SKM-1 (cell line): ENCODE measurements around the gene CEP70.
"Not testable (repeated sequence)": the region's sequence is repeated elsewhere in the genome, so short reads cannot be mapped to it uniquely, and the experiment has no call there.

Experiments
- DNase-seq: peaks from one replicate; lab custom pipeline; 2025; ENCODE audit not compliant: unreplicated experiment; lab: John Stamatoyannopoulos, UW

Gene CEP70

GRCh38 chr3:138594150-138594934 is at the start of gene CEP70:
CEP70 (minus strand) TSS chr3:138594260; CDS start chr3:138572927, 21,333 bp downstream.
- no peak for DNase-seq

- no peak for DNase-seq
Measured at GRCh38 chr3:138642927-138643253, 48.8 kb upstream of the CEP70 start.

- DNase-seq: no peak
Measured at GRCh38 chr3:138642226-138642926, 48.3 kb upstream of the CEP70 start.

- DNase-seq: no peak
Measured at GRCh38 chr3:138640537-138640936, 46.5 kb upstream of the CEP70 start.

GRCh38 chr3:138638641-138639040 is 44.6 kb upstream of the CEP70 start:
- DNase-seq: no peak

- no peak for DNase-seq
Measured at GRCh38 chr3:138629526-138629925, 35.5 kb upstream of the CEP70 start.

- no peak for DNase-seq
Measured at GRCh38 chr3:138625707-138626365, 31.8 kb upstream of the CEP70 start.

GRCh38 chr3:138624518-138624917 is 30.5 kb upstream of the CEP70 start:
- no peak for DNase-seq

- no peak for DNase-seq
Measured at GRCh38 chr3:138620431-138620830, 26.4 kb upstream of the CEP70 start.

- no peak for DNase-seq
Measured at GRCh38 chr3:138615462-138615861, 21.4 kb upstream of the CEP70 start.

- no peak for DNase-seq
Measured at GRCh38 chr3:138609898-138610266, 15.8 kb upstream of the CEP70 start.

- DNase-seq: no peak
Measured at GRCh38 chr3:138608322-138609135, 14.5 kb upstream of the CEP70 start, which contains the start of gene FAIM. FAIM (plus strand) TSS chr3:138608771; CDS start chr3:138619727, 10,956 bp downstream.

- not testable (repeated sequence) for DNase-seq
Measured at GRCh38 chr3:138604106-138604595, 10.1 kb upstream of the CEP70 start.

GRCh38 chr3:138601661-138602060 is 7.6 kb upstream of the CEP70 start:
- DNase-seq: not testable (repeated sequence)

GRCh38 chr3:138600100-138600745 is 6.2 kb upstream of the CEP70 start:
- DNase-seq: no peak

- no peak for DNase-seq
Measured at GRCh38 chr3:138598534-138598933, 4.5 kb upstream of the CEP70 start.

- not testable (repeated sequence) for DNase-seq
Measured at GRCh38 chr3:138597186-138597976, 3.3 kb upstream of the CEP70 start.

GRCh38 chr3:138594935-138595610 is 1.0 kb upstream of the CEP70 start:
- DNase-seq: no peak
